ENCODE data around the gene COPA. TPM values are rescaled to one million over a fixed set of nuclear protein-coding genes. Genes with fewer than 3 reads are reported as not detected.

Gene COPA
- total and polyA plus RNA-seq, 2 donors (not counting 3 experiments of a cell fraction or from before 2014, with no cell fraction given), result 127 to 185 TPM

DNA sequence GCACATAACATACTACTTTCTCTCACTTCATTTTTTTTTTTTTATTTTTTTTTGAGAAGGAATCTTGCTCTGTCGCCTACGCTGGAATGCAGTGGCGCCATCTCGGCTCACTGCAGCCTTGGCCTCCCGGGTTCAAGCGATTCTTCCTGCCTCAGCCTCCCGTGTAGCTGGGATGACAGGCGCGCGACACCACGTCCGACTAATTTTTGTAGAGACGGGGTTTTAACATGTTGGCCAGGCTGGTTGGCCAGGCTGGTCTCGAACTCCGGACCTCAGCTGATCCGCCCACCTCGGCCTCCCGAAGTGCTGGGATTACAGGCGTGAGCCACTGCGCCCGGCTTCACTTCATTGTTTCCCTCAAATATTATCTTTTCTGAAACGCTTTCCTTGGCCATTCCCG is 57.5 kb downstream of the COPA start:
- intact Hi-C loops (cut with micrococcal nuclease), result loop anchor here (1.0 to 5.0 kb wide), 5 partner anchors 24 to 184 kb away; partner anchors contain the start of genes COPA and NCSTN
- TF ChIP-seq POLR2AphosphoS5 (IDR thresholded peaks at IDR 0.05; ENCODE audit: insufficient read depth, low read depth, low read length), result no peak
- TF ChIP-seq, protein P1, sequence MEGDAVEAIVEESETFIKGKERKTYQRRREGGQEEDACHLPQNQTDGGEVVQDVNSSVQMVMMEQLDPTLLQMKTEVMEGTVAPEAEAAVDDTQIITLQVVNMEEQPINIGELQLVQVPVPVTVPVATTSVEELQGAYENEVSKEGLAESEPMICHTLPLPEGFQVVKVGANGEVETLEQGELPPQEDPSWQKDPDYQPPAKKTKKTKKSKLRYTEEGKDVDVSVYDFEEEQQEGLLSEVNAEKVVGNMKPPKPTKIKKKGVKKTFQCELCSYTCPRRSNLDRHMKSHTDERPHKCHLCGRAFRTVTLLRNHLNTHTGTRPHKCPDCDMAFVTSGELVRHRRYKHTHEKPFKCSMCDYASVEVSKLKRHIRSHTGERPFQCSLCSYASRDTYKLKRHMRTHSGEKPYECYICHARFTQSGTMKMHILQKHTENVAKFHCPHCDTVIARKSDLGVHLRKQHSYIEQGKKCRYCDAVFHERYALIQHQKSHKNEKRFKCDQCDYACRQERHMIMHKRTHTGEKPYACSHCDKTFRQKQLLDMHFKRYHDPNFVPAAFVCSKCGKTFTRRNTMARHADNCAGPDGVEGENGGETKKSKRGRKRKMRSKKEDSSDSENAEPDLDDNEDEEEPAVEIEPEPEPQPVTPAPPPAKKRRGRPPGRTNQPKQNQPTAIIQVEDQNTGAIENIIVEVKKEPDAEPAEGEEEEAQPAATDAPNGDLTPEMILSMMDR (IDR thresholded peaks at IDR 0.05; ENCODE audit: extremely low read depth in 1 of 2, insufficient read depth in 1 of 2, low read depth in 1 of 2, low read length in 2 of 2), result no peak
- TF ChIP-seq FOS (IDR thresholded peaks at IDR 0.05; ENCODE audit: borderline replicate concordance, insufficient read depth, low read length), result no peak
- TF ChIP-seq MYC (IDR thresholded peaks at IDR 0.05; ENCODE audit: low read depth, low read length), result no peak
- no peak for TF ChIP-seq EZH2 (IDR thresholded peaks at IDR 0.05; ENCODE audit: borderline replicate concordance, low read depth, low read length, severe bottlenecking)
- no peak for TF ChIP-seq JUN (IDR thresholded peaks at IDR 0.05; ENCODE audit: borderline replicate concordance, insufficient read depth, insufficient read length, low read depth)
- TF ChIP-seq GATA2 (IDR thresholded peaks at IDR 0.05; ENCODE audit: insufficient read depth, insufficient read length, low read depth, low read length), result no peak
- TF ChIP-seq, protein P2, sequence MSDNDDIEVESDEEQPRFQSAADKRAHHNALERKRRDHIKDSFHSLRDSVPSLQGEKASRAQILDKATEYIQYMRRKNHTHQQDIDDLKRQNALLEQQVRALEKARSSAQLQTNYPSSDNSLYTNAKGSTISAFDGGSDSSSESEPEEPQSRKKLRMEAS (IDR thresholded peaks at IDR 0.05; ENCODE audit: insufficient read depth, insufficient read length), result no peak
- no peak for TF ChIP-seq POLR2A (IDR thresholded peaks at IDR 0.05; ENCODE audit: low read depth, low read length)
- H4K20me1 ChIP-seq (replicated peaks; ENCODE audit: control insufficient read depth, extremely low read depth, insufficient read depth, low read length), result no peaks in the 10 kb centered on the region
- no peaks in the 10 kb centered on the region for H3K27me3 ChIP-seq (ENCODE audit: control insufficient read depth in 2 of 2, insufficient read depth in 2 of 2, low read length in 2 of 2)
- dilution Hi-C loops (cut with MboI; ENCODE audit: extremely low pct_ligation_motif_present, low sequenced_read_pairs), result no loop called here
- DNase-seq (ENCODE audit: low read depth, low spot score), result no peak
- peaks cover 9% of the 10 kb centered on the region for H3K4me1 ChIP-seq (ENCODE audit: control insufficient read depth, extremely low read depth, insufficient read depth, low read length)
- H3K9ac ChIP-seq (replicated peaks; ENCODE audit: extremely low read depth, insufficient read depth, low read length), result no peak overlapping the region
- no peak overlapping the region for H3K4me2 ChIP-seq (ENCODE audit: insufficient read depth, low read length)
- peaks cover 15% of the 10 kb centered on the region for H3K79me2 ChIP-seq (ENCODE audit: control insufficient read depth, insufficient read depth, low read length)
- CTCF ChIA-PET, result interaction anchor here (0.9 to 2.7 kb wide), 8 partner anchors 23 to 200 kb away, joined by 4 to 33 read pairs (median 9); partner anchors contain the start of genes CASQ1 and DCAF8
- POLR2A ChIA-PET, result interaction anchor here (0.7 to 2.1 kb wide), 2 partner anchors 23 to 29 kb away, joined by 3 to 7 read pairs; partner anchors contain the start of gene DCAF8
- no peak overlapping the region for H3K4me3 ChIP-seq (replicated peaks in 1 of 3; ENCODE audit: insufficient read depth in 1 of 3, low read depth in 1 of 3, low read length in 3 of 3)
- no peaks in the 10 kb centered on the region for H3K9me3 ChIP-seq (replicated peaks; ENCODE audit: control insufficient read depth, insufficient read depth, low read length)
- H2AFZ ChIP-seq (ENCODE audit: low read depth, low read length), result no peak overlapping the region
- peaks cover 15 to 26% of the 10 kb centered on the region in 2 experiments for H3K36me3 ChIP-seq (ENCODE audit: control insufficient read depth in 2 of 2, extremely low read depth in 1 of 2, insufficient read depth in 2 of 2, low read length in 2 of 2)
- no peak for FAIRE-seq
- no peak overlapping the region for H3K27ac ChIP-seq (ENCODE audit: insufficient read depth, low read depth, low read length)
- H3K9me1 ChIP-seq (replicated peaks; ENCODE audit: control insufficient read depth, extremely low read depth, insufficient read depth, low read length), result no peaks in the 10 kb centered on the region
- BruUV-seq (replicated peaks), result no TSS peak

All from endothelial cell of umbilical vein (primary cell).